UCSD-AML1 (cell line): ENCODE measurements around the gene LMBRD1.
A peak's percentile ranks its signal among the peaks of the same experiment; 100 is the strongest.
"Not testable (repeated sequence)": the region's sequence is repeated elsewhere in the genome, so short reads cannot be mapped to it uniquely, and the experiment has no call there.

Experiments used
- DNase-seq: peaks from one replicate; lab custom pipeline; 2025; ENCODE audit not compliant: unreplicated experiment; lab: John Stamatoyannopoulos, UW

Gene LMBRD1

GRCh38 chr6:69798796-69799195, 2.0 kb upstream of the LMBRD1 start:
- not testable (repeated sequence) for DNase-seq

- DNase-seq, result no peak
These were observed 653 bp downstream of the LMBRD1 start for GRCh38 chr6:69796073-69796641.

- no peak for DNase-seq
These were observed 1.2 kb downstream of the LMBRD1 start for GRCh38 chr6:69795469-69796072.

- DNase-seq, result no peak
These were observed 4.5 kb downstream of the LMBRD1 start for GRCh38 chr6:69792292-69792691.

GRCh38 chr6:69791065-69791471, 5.7 kb downstream of the LMBRD1 start:
- no peak for DNase-seq

GRCh38 chr6:69790629-69791028, 6.2 kb downstream of the LMBRD1 start:
- no peak for DNase-seq

- DNase-seq, result no peak
These were observed 7.2 kb downstream of the LMBRD1 start for GRCh38 chr6:69789578-69789977.

- DNase-seq, result not testable (repeated sequence)
These were observed 9.4 kb downstream of the LMBRD1 start for GRCh38 chr6:69787436-69787835.

- no peak for DNase-seq
These were observed 11.1 kb downstream of the LMBRD1 start for GRCh38 chr6:69785697-69786096.

GRCh38 chr6:69784595-69785377, 12.0 kb downstream of the LMBRD1 start:
- DNase-seq, result no peak

GRCh38 chr6:69783108-69783507, 13.7 kb downstream of the LMBRD1 start:
- no peak for DNase-seq

- no peak for DNase-seq
These were observed 16.1 kb downstream of the LMBRD1 start for GRCh38 chr6:69780585-69781178.

GRCh38 chr6:69775941-69776340, 20.9 kb downstream of the LMBRD1 start:
- no peak for DNase-seq

GRCh38 chr6:69775585-69775849, 21.3 kb downstream of the LMBRD1 start:
- DNase-seq, result no peak

- DNase-seq, result no peak
These were observed 21.8 kb downstream of the LMBRD1 start for GRCh38 chr6:69774740-69775584.

- peak; percentile 5 for DNase-seq
These were observed 25.5 kb downstream of the LMBRD1 start for GRCh38 chr6:69771158-69771906.

GRCh38 chr6:69768664-69769063, 28.1 kb downstream of the LMBRD1 start:
- no peak for DNase-seq

- DNase-seq, result no peak
These were observed 33.0 kb downstream of the LMBRD1 start for GRCh38 chr6:69763763-69764162.

- DNase-seq, result no peak
These were observed 35.0 kb downstream of the LMBRD1 start for GRCh38 chr6:69761853-69762252.

- DNase-seq, result no peak
These were observed 38.6 kb downstream of the LMBRD1 start for GRCh38 chr6:69758214-69758613.

- DNase-seq, result no peak
These were observed 39.9 kb downstream of the LMBRD1 start for GRCh38 chr6:69756907-69757306.
